ENCODE data around the gene OR5B21. TPM values are rescaled to one million over a fixed set of nuclear protein-coding genes. Genes with fewer than 3 reads are reported as not detected.

Gene OR5B21
- total RNA-seq, 2 experiments from 2014 or later: not detected

DNA sequence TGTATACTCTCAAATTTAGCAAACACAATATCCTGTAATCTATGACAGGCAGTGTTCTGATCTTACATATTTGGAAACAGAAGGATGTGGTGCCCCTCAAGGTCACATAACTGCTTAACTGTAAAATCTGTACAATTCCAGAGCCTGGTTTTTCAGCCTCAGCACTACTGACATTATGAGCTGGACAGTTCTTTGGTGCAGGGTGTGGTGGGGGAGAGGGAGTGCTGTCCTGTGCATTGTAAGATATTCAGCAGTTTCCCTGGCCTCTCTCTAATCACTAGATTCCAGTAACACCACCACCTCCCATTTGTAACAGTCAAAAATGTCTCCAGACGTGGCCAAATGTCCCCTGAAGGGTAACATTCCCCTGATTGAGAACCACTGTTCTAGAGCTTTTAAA lies 1.8 kb upstream of the OR5B21 start:
- Mint-ChIP-seq H3K4me1 (ENCODE audit: low read depth) (peaks cover 5% of the 10 kb centered on the region), H3K36me3 (ENCODE audit: low read depth) (peaks cover 5% of the 10 kb centered on the region), H3K9me3 (no peaks in the 10 kb centered on the region), H3K4me3 (no peak overlapping the region), H3K27me3 (ENCODE audit: low read depth) (no peaks in the 10 kb centered on the region), H3K27ac (no peak overlapping the region)
- intact Hi-C loops (cut with micrococcal nuclease): loop anchor here (5.0 kb wide), 1 partner anchor 1162 kb away; no protein-coding TSS in a partner anchor
- CTCF ChIA-PET: interaction anchor here (1.7 kb wide), 1 partner anchor 58 kb away, joined by 4 read pairs; no protein-coding TSS in a partner anchor
- no peak for DNase-seq

GRCh38 chr11:58508814-58509213 lies 909 bp upstream of the OR5B21 start:
- no peak overlapping the region for H3K4me3 Mint-ChIP-seq
- peaks cover 7% of the 10 kb centered on the region for H3K36me3 Mint-ChIP-seq (ENCODE audit: low read depth)
- H3K27me3 Mint-ChIP-seq (ENCODE audit: low read depth): no peaks in the 10 kb centered on the region
- intact Hi-C loops (cut with micrococcal nuclease): no loop called here
- H3K27ac Mint-ChIP-seq: no peak overlapping the region
- CTCF ChIA-PET: interaction anchor here (1.7 kb wide), 1 partner anchor 59 kb away, joined by 4 read pairs; no protein-coding TSS in a partner anchor
- H3K4me1 Mint-ChIP-seq (ENCODE audit: low read depth): peaks cover 5% of the 10 kb centered on the region
- no peak for DNase-seq
- H3K9me3 Mint-ChIP-seq: no peaks in the 10 kb centered on the region

DNA sequence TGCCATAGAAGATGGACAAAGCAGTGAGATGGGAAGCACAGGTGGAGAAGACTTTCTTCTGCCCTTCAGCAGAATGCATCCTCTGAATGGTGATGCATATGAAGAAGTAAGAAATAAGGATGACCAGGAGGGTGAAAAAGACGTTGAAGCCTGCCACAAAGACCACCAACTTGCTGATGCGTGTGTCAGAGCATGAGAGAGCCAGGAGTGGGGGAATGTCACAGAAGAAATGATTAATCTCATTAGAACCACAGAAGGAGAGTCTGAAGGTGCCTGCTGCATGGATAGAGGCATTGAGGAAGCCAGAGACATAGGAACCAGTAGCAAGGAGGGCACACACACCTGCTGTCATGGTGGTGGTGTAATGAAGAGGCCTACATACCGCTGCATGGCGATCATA lies 550 bp downstream of the OR5B21 start:
- no peak overlapping the region for H3K27ac Mint-ChIP-seq
- peaks cover 5% of the 10 kb centered on the region for H3K4me1 Mint-ChIP-seq (ENCODE audit: low read depth)
- no peak for DNase-seq
- CTCF ChIA-PET: no interaction called here
- H3K27me3 Mint-ChIP-seq (ENCODE audit: low read depth): no peaks in the 10 kb centered on the region
- no peaks in the 10 kb centered on the region for H3K9me3 Mint-ChIP-seq
- no peak overlapping the region for H3K4me3 Mint-ChIP-seq
- intact Hi-C loops (cut with micrococcal nuclease): no loop called here
- H3K36me3 Mint-ChIP-seq (ENCODE audit: low read depth): peaks cover 7% of the 10 kb centered on the region

- DNase-seq: no peak
- no peak overlapping the region for H3K27ac Mint-ChIP-seq
- intact Hi-C loops (cut with micrococcal nuclease): no loop called here
- H3K27me3 Mint-ChIP-seq (ENCODE audit: low read depth): no peaks in the 10 kb centered on the region
- H3K9me3 Mint-ChIP-seq: no peaks in the 10 kb centered on the region
- H3K4me3 Mint-ChIP-seq: no peak overlapping the region
- CTCF ChIA-PET: no interaction called here
- H3K36me3 Mint-ChIP-seq (ENCODE audit: low read depth): peaks cover 7% of the 10 kb centered on the region
- H3K4me1 Mint-ChIP-seq (ENCODE audit: low read depth): peaks cover 5% of the 10 kb centered on the region
Measured at GRCh38 chr11:58506935-58507334, 970 bp downstream of the OR5B21 start.

GRCh38 chr11:58505849-58506248 lies 2.1 kb downstream of the OR5B21 start:
- Mint-ChIP-seq H3K4me1 (ENCODE audit: low read depth) (peaks cover 5% of the 10 kb centered on the region), H3K4me3 (no peak overlapping the region), H3K27ac (no peak overlapping the region), H3K9me3 (no peaks in the 10 kb centered on the region), H3K27me3 (ENCODE audit: low read depth) (no peaks in the 10 kb centered on the region), H3K36me3 (ENCODE audit: low read depth) (peaks cover 7% of the 10 kb centered on the region)
- CTCF ChIA-PET: interaction anchor here (1.0 to 1.5 kb wide), 4 partner anchors 8 to 71 kb away, joined by 3 to 7 read pairs (median 5); no protein-coding TSS in a partner anchor
- DNase-seq: peak; percentile 10
- intact Hi-C loops (cut with micrococcal nuclease): no loop called here

- Mint-ChIP-seq H3K27ac (no peak overlapping the region), H3K9me3 (no peaks in the 10 kb centered on the region)
Measured at GRCh38 chr11:58504232-58504631, 3.7 kb downstream of the OR5B21 start.

DNA sequence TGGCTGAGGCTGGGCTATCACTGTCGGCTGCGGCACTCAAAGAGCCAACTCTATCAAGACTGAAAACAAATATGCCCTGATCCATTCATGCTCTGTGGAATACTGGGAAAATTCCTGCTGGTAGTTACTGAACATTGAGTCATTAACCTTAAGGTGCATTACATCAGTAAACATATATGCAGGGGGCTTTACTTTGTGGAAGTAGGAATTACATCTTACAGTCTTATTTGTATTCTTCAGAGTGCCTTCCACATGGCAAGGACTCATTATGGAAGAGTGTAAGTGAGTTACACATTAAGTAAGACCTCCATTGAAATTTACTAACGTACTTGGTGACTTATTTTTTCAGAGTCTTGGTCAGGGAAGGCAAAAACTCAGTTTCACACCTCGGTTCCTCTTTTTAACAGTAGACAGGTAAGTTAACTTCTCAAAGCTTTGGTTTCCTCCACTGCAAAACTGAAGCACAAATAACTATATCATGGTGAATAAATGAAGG lies 4.5 kb downstream of the OR5B21 start:
- H3K36me3 Mint-ChIP-seq (ENCODE audit: low read depth): peaks cover 7% of the 10 kb centered on the region
- intact Hi-C loops (cut with micrococcal nuclease): no loop called here
- DNase-seq: no peak
- no peaks in the 10 kb centered on the region for H3K9me3 Mint-ChIP-seq
- no peak overlapping the region for H3K4me3 Mint-ChIP-seq
- peaks cover 13% of the 10 kb centered on the region for H3K4me1 Mint-ChIP-seq (ENCODE audit: low read depth)
- no peak overlapping the region for H3K27ac Mint-ChIP-seq
- CTCF ChIA-PET: interaction anchor here (1.2 kb wide), 1 partner anchor 21 kb away, joined by 3 read pairs; no protein-coding TSS in a partner anchor
- H3K27me3 Mint-ChIP-seq (ENCODE audit: low read depth): no peaks in the 10 kb centered on the region

More at GRCh38 chr11:58504232-58504631, 3.7 kb downstream of the OR5B21 start:
- intact Hi-C loops (cut with micrococcal nuclease): no loop called here
- H3K4me1 Mint-ChIP-seq (ENCODE audit: low read depth): peaks cover 5% of the 10 kb centered on the region
- no peak overlapping the region for H3K4me3 Mint-ChIP-seq
- no peaks in the 10 kb centered on the region for H3K27me3 Mint-ChIP-seq (ENCODE audit: low read depth)
- CTCF ChIA-PET: interaction anchor here (1.2 kb wide), 1 partner anchor 20 kb away, joined by 3 read pairs; no protein-coding TSS in a partner anchor
- H3K36me3 Mint-ChIP-seq (ENCODE audit: low read depth): peaks cover 7% of the 10 kb centered on the region
- DNase-seq: no peak

GRCh38 chr11:58502004-58502403 lies 5.9 kb downstream of the OR5B21 start:
- peaks cover 2% of the 10 kb centered on the region for H3K36me3 Mint-ChIP-seq (ENCODE audit: low read depth)
- no peaks in the 10 kb centered on the region for H3K27me3 Mint-ChIP-seq (ENCODE audit: low read depth)
- no peak overlapping the region for H3K4me3 Mint-ChIP-seq
- intact Hi-C loops (cut with micrococcal nuclease): no loop called here
- CTCF ChIA-PET: no interaction called here
- peaks cover 24% of the 10 kb centered on the region for H3K4me1 Mint-ChIP-seq (ENCODE audit: low read depth)
- no peak overlapping the region for H3K27ac Mint-ChIP-seq
- DNase-seq: no peak
- no peaks in the 10 kb centered on the region for H3K9me3 Mint-ChIP-seq

DNA sequence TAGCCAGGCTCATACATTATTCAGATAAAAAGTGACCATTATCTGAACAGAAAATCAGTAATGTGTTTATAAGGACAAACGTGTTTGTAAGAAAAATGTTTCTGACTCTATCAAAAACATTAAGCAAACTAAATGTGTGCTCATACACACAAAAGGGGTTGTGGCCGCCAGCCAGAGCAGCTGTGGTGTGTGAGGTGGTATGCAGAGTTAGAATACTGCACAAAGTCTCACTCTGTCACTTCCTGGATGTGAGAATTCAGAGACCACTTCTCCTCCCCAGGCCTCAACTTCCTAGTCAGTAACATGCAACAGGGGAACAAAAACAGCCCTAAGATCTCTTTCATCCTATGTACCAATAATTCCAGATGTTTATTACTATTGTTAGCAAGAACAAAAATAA lies 9.4 kb downstream of the OR5B21 start:
- peaks cover 22% of the 10 kb centered on the region for H3K4me1 Mint-ChIP-seq (ENCODE audit: low read depth)
- H3K9me3 Mint-ChIP-seq: no peaks in the 10 kb centered on the region
- intact Hi-C loops (cut with micrococcal nuclease): loop anchor here (2.0 kb wide), 1 partner anchor 26 kb away; no protein-coding TSS in a partner anchor
- no peaks in the 10 kb centered on the region for H3K36me3 Mint-ChIP-seq (ENCODE audit: low read depth)
- H3K4me3 Mint-ChIP-seq: no peak overlapping the region
- peak; percentile 25 for DNase-seq
- CTCF ChIA-PET: interaction anchor here (1.2 kb wide), 1 partner anchor 18 kb away, joined by 3 read pairs; no protein-coding TSS in a partner anchor
- H3K27me3 Mint-ChIP-seq (ENCODE audit: low read depth): no peaks in the 10 kb centered on the region
- H3K27ac Mint-ChIP-seq: no peak overlapping the region

DNA sequence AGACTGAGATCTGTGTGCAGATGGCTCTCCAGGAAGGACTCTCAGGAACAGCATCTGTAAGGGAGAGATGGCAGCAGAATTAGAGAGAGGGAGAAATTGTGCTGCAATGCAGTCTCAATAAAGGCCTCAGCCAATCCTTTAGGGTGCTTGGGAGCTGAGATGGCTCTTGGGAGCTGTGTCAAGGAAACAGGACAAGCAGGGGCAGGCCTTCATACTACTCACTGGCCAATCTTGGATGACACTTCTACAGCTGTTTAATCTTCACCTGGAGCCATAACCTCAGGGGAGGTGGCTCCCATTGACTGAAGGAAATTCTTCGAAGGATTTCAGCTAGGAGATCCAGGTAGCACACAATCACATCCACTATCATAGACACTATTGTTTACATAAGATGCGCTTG lies 10.0 kb downstream of the OR5B21 start:
- peak overlapping the region; percentile 42 for H3K27ac Mint-ChIP-seq
- no peaks in the 10 kb centered on the region for H3K9me3 Mint-ChIP-seq
- no peak for DNase-seq
- H3K36me3 Mint-ChIP-seq (ENCODE audit: low read depth): no peaks in the 10 kb centered on the region
- H3K27me3 Mint-ChIP-seq (ENCODE audit: low read depth): no peaks in the 10 kb centered on the region
- intact Hi-C loops (cut with micrococcal nuclease): loop anchor here (2.0 kb wide), 1 partner anchor 27 kb away; no protein-coding TSS in a partner anchor
- peaks cover 22% of the 10 kb centered on the region for H3K4me1 Mint-ChIP-seq (ENCODE audit: low read depth)
- no peak overlapping the region for H3K4me3 Mint-ChIP-seq
- CTCF ChIA-PET: interaction anchor here (1.2 kb wide), 1 partner anchor 18 kb away, joined by 3 read pairs; no protein-coding TSS in a partner anchor

GRCh38 chr11:58495906-58496305 lies 12.0 kb downstream of the OR5B21 start:
- intact Hi-C loops (cut with micrococcal nuclease): no loop called here
- peaks cover 2% of the 10 kb centered on the region for H3K36me3 Mint-ChIP-seq (ENCODE audit: low read depth)
- no peaks in the 10 kb centered on the region for H3K27me3 Mint-ChIP-seq (ENCODE audit: low read depth)
- CTCF ChIA-PET: no interaction called here
- H3K4me3 Mint-ChIP-seq: no peak overlapping the region
- no peaks in the 10 kb centered on the region for H3K9me3 Mint-ChIP-seq
- H3K27ac Mint-ChIP-seq: no peak overlapping the region
- no peak for DNase-seq
- peaks cover 22% of the 10 kb centered on the region for H3K4me1 Mint-ChIP-seq (ENCODE audit: low read depth)

- DNase-seq: no peak
- intact Hi-C loops (cut with micrococcal nuclease): no loop called here
- H3K4me1 Mint-ChIP-seq (ENCODE audit: low read depth): peaks cover 21% of the 10 kb centered on the region
- no peaks in the 10 kb centered on the region for H3K9me3 Mint-ChIP-seq
- no peak overlapping the region for H3K4me3 Mint-ChIP-seq
- peaks cover 2% of the 10 kb centered on the region for H3K36me3 Mint-ChIP-seq (ENCODE audit: low read depth)
- CTCF ChIA-PET: interaction anchor here (1.9 kb wide), 1 partner anchor 12 kb away, joined by 5 read pairs; no protein-coding TSS in a partner anchor
- no peak overlapping the region for H3K27ac Mint-ChIP-seq
- H3K27me3 Mint-ChIP-seq (ENCODE audit: low read depth): no peaks in the 10 kb centered on the region
Measured at GRCh38 chr11:58494101-58494500, 13.8 kb downstream of the OR5B21 start.

GRCh38 chr11:58493676-58494075 lies 14.2 kb downstream of the OR5B21 start:
- H3K9me3 Mint-ChIP-seq: no peaks in the 10 kb centered on the region
- H3K36me3 Mint-ChIP-seq (ENCODE audit: low read depth): peaks cover 2% of the 10 kb centered on the region
- H3K4me3 Mint-ChIP-seq: no peak overlapping the region

More at GRCh38 chr11:58493676-58494075, 14.2 kb downstream of the OR5B21 start:
- Mint-ChIP-seq H3K27ac (no peak overlapping the region), H3K27me3 (ENCODE audit: low read depth) (no peaks in the 10 kb centered on the region), H3K4me1 (ENCODE audit: low read depth) (peaks cover 17% of the 10 kb centered on the region)
- intact Hi-C loops (cut with micrococcal nuclease): no loop called here
- DNase-seq: no peak
- CTCF ChIA-PET: interaction anchor here (1.1 to 1.9 kb wide), 2 partner anchors 12 to 642 kb away, joined by 4 to 5 read pairs; no protein-coding TSS in a partner anchor
